ENCODE results near the gene CADM2. TPM values are rescaled to one million over a fixed set of nuclear protein-coding genes. Genes with fewer than 3 reads are reported as not detected.

The CADM2 gene
- total RNA-seq, 1 experiment from 2014 or later, result not detected

DNA sequence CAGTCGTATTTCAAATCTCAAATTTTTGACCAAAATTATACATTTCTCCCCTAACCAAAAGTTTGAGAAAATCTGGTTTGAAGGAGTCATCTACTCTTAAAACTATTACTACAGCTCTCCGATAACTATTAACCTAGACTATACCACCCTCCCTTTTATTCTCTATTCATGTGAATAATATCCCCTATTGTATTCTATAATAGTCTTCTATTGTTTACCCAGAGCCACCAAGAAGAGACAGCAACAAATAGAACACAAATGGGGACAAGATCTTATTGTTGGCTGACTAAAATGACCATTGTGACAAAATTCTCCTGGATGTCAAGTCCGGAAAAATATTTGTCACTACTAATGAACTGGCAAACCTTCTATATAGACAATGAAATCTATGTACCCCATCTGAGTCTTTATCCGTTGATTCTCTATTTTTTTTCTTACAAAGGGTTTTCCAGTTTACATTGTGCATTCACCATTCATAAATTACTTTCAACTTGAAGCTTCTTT, 618.0 kb downstream of the CADM2 start:
- no peaks in the 10 kb centered on the region for H3K36me3 ChIP-seq (ENCODE audit: control insufficient read depth in 1 of 2, insufficient read depth in 2 of 2, low read length in 2 of 2)
- DNase-seq (ENCODE audit: low read depth, low spot score) (no peak), ATAC-seq (no peak)
- no peaks in the 10 kb centered on the region for H3K27me3 ChIP-seq (ENCODE audit: insufficient read depth, low read length)
- H3K4me1 ChIP-seq (ENCODE audit: control insufficient read depth in 1 of 2, insufficient read depth in 2 of 2, low read length in 2 of 2), result no peaks in the 10 kb centered on the region
- ChIA-PET CTCF (no interaction called here), RAD21 (ENCODE audit: low non-redundant PET in 1 of 2, low total read pairs in 2 of 2, uncharacterized antibody in 2 of 2, unreplicated experiment in 2 of 2) (no interaction called here), POLR2A (no interaction called here)
- intact Hi-C loops (cut with micrococcal nuclease), result no loop called here
- no peak overlapping the region for H3K9ac ChIP-seq (ENCODE audit: low read length)
- BruUV-seq (replicated peaks), result no TSS peak
- no peak overlapping the region for H3K4me2 ChIP-seq (ENCODE audit: low read length)
- no peaks in the 10 kb centered on the region for H3K79me2 ChIP-seq (ENCODE audit: insufficient read depth, low read length)
- peaks cover 0 to 8% of the 10 kb centered on the region in 2 experiments; a peak in 2 of 4 replicates for H3K9me3 ChIP-seq (ENCODE audit: control insufficient read depth in 1 of 2, insufficient read depth in 1 of 2, low read depth in 1 of 2, low read length in 2 of 2)
- H3K9me2 ChIP-seq (ENCODE audit: insufficient read depth), result no peaks in the 10 kb centered on the region
- no peak overlapping the region for H3K27ac ChIP-seq (ENCODE audit: low read depth, low read length)
- no peak for TF ChIP-seq SIN3A (IDR thresholded peaks at IDR 0.05; ENCODE audit: low read depth)
- TF ChIP-seq, protein P1, sequence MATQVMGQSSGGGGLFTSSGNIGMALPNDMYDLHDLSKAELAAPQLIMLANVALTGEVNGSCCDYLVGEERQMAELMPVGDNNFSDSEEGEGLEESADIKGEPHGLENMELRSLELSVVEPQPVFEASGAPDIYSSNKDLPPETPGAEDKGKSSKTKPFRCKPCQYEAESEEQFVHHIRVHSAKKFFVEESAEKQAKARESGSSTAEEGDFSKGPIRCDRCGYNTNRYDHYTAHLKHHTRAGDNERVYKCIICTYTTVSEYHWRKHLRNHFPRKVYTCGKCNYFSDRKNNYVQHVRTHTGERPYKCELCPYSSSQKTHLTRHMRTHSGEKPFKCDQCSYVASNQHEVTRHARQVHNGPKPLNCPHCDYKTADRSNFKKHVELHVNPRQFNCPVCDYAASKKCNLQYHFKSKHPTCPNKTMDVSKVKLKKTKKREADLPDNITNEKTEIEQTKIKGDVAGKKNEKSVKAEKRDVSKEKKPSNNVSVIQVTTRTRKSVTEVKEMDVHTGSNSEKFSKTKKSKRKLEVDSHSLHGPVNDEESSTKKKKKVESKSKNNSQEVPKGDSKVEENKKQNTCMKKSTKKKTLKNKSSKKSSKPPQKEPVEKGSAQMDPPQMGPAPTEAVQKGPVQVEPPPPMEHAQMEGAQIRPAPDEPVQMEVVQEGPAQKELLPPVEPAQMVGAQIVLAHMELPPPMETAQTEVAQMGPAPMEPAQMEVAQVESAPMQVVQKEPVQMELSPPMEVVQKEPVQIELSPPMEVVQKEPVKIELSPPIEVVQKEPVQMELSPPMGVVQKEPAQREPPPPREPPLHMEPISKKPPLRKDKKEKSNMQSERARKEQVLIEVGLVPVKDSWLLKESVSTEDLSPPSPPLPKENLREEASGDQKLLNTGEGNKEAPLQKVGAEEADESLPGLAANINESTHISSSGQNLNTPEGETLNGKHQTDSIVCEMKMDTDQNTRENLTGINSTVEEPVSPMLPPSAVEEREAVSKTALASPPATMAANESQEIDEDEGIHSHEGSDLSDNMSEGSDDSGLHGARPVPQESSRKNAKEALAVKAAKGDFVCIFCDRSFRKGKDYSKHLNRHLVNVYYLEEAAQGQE (IDR thresholded peaks at IDR 0.05; ENCODE audit: low read depth), result no peak
- TF ChIP-seq CEBPB (IDR thresholded peaks at IDR 0.05; ENCODE audit: low read depth), result no peak
- TF ChIP-seq CBX3 (IDR thresholded peaks at IDR 0.05; ENCODE audit: low read depth), result no peak
- no peak for TF ChIP-seq RAD21 (IDR thresholded peaks at IDR 0.05; ENCODE audit: low read depth)
- H4K20me1 ChIP-seq (ENCODE audit: insufficient read depth), result no peaks in the 10 kb centered on the region
- no peak overlapping the region for H3K4me3 ChIP-seq (replicated peaks in 1 of 2; ENCODE audit: low read depth in 1 of 2, low read length in 2 of 2)
- no peak overlapping the region for H2AFZ ChIP-seq (ENCODE audit: low read depth, low read length, poor library complexity, severe bottlenecking)

DNA sequence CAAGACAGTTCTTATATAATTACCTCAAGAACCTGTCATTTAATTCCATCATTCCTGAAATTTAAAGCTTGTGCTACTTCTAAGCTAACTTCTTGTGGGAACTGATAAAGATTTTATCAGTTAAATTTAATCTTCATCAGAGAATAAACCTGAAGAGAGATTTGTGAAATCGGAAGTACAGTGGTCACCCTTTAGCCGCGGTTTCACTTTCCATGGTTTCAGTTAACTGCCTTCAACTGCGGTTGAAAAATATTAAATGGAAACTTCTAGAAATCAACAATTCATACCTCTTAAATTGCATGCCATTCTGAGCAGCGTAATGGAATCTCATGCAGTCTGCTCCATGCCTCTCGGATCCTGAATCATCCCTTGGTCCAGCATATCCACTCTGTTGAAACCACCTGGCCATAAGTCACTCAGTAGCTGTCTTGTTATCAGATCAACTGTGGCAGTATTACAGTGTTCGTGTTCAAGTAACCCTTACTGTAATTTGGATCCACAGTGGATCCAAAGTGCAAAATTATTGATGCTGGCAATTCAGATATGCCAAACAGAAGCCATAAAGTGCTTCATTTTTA, 626.1 kb downstream of the CADM2 start:
- intact Hi-C loops (cut with micrococcal nuclease), result no loop called here
- Histone ChIP-seq H3K36me3 (ENCODE audit: control insufficient read depth in 1 of 2, insufficient read depth in 2 of 2, low read length in 2 of 2) (no peaks in the 10 kb centered on the region), H3K9me3 (ENCODE audit: control insufficient read depth in 1 of 2, insufficient read depth in 1 of 2, low read depth in 1 of 2, low read length in 2 of 2) (peaks cover 12 to 21% of the 10 kb centered on the region in 2 experiments; a peak in 2 of 4 replicates), H3K9me2 (ENCODE audit: insufficient read depth) (no peaks in the 10 kb centered on the region), H4K20me1 (ENCODE audit: insufficient read depth) (no peaks in the 10 kb centered on the region), H3K4me3 (replicated peaks in 1 of 2; ENCODE audit: low read depth in 1 of 2, low read length in 2 of 2) (no peak overlapping the region), H3K9ac (ENCODE audit: low read length) (no peak overlapping the region), H3K79me2 (ENCODE audit: insufficient read depth, low read length) (no peaks in the 10 kb centered on the region), H3K27ac (ENCODE audit: low read depth, low read length) (no peak overlapping the region), H3K27me3 (ENCODE audit: insufficient read depth, low read length) (no peaks in the 10 kb centered on the region), H3K4me2 (ENCODE audit: low read length) (no peak overlapping the region), H2AFZ (ENCODE audit: low read depth, low read length, poor library complexity, severe bottlenecking) (no peak overlapping the region), H3K4me1 (ENCODE audit: control insufficient read depth in 1 of 2, insufficient read depth in 2 of 2, low read length in 2 of 2) (no peaks in the 10 kb centered on the region)
- ChIA-PET CTCF (no interaction called here), RAD21 (ENCODE audit: low non-redundant PET in 1 of 2, low total read pairs in 2 of 2, uncharacterized antibody in 2 of 2, unreplicated experiment in 2 of 2) (no interaction called here), POLR2A (no interaction called here)
- BruUV-seq (replicated peaks), result no TSS peak
- TF ChIP-seq ZFX (IDR thresholded peaks at IDR 0.05) (no peak), ZNF274 (IDR thresholded peaks at IDR 0.05; ENCODE audit: low read depth, low read length) (no peak), RAD21 (IDR thresholded peaks at IDR 0.05; ENCODE audit: low read depth) (no peak), EZH2phosphoT487 (IDR thresholded peaks at IDR 0.05; ENCODE audit: borderline replicate concordance) (no peak), TCF7L2 (IDR thresholded peaks at IDR 0.05; ENCODE audit: borderline replicate concordance, extremely low read depth, insufficient read depth, insufficient read length) (no peak), JUND (IDR thresholded peaks at IDR 0.05) (no peak), SIN3A (IDR thresholded peaks at IDR 0.05; ENCODE audit: low read depth) (no peak), POLR2AphosphoS5 (IDR thresholded peaks at IDR 0.05; ENCODE audit: low read depth, low read length) (no peak)
- no peak for DNase-seq (ENCODE audit: low read depth, low spot score)
- no peak for ATAC-seq
